Measurements from ENCODE around the gene STK31.
"Not testable (repeated sequence)": the region's sequence is repeated elsewhere in the genome, so short reads cannot be mapped to it uniquely, and the experiment has no call there.

STK31 gene, protein sequence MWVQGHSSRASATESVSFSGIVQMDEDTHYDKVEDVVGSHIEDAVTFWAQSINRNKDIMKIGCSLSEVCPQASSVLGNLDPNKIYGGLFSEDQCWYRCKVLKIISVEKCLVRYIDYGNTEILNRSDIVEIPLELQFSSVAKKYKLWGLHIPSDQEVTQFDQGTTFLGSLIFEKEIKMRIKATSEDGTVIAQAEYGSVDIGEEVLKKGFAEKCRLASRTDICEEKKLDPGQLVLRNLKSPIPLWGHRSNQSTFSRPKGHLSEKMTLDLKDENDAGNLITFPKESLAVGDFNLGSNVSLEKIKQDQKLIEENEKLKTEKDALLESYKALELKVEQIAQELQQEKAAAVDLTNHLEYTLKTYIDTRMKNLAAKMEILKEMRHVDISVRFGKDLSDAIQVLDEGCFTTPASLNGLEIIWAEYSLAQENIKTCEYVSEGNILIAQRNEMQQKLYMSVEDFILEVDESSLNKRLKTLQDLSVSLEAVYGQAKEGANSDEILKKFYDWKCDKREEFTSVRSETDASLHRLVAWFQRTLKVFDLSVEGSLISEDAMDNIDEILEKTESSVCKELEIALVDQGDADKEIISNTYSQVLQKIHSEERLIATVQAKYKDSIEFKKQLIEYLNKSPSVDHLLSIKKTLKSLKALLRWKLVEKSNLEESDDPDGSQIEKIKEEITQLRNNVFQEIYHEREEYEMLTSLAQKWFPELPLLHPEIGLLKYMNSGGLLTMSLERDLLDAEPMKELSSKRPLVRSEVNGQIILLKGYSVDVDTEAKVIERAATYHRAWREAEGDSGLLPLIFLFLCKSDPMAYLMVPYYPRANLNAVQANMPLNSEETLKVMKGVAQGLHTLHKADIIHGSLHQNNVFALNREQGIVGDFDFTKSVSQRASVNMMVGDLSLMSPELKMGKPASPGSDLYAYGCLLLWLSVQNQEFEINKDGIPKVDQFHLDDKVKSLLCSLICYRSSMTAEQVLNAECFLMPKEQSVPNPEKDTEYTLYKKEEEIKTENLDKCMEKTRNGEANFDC

DNA sequence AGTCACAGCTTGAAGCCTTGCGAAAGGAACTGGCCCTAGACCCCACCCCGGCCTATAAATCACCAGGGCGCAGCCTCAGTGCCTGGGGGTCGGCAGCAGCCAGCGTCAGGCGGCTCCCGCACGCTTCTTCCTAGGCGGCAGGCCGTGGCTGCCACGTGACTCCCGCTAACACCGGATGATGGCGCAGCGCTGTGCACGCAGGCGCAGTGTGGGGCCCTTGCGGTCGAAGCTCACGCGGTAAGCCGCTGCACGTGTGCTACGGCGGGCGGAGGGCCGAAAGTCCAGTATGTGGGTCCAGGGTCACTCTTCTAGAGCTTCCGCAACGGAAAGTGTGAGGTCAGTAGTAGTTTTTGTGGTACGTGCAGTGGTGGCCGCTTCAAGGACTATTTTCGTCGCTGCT, at the start of gene STK31:
TSS of gene STK31 (plus strand) at position 220 of the 400 bp plus-strand sequence. CDS start at position 287, 67 bp downstream.
- DNase-seq (ENCODE audit: low read depth): no peak

DNA sequence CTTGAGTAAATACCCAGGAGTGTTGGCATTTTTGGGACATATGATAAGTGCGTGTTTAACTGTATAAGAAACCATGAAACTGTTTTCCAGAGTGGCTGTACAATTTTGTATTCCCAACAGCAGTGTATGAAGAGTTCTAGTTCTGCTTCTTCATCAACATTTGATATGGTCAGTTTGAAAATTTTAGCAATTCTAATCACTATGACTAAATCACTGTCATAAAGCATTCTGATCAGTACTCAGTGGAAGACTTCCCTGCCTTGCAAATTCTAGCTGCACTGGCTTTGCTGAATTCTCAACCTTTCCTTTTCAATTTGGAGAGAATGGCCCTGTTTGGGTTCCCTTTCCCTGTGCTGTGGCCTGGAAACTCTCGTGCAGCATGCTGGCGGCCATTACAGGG, 48.6 kb upstream of the STK31 start:
- no peak for DNase-seq (ENCODE audit: low read depth)

DNA sequence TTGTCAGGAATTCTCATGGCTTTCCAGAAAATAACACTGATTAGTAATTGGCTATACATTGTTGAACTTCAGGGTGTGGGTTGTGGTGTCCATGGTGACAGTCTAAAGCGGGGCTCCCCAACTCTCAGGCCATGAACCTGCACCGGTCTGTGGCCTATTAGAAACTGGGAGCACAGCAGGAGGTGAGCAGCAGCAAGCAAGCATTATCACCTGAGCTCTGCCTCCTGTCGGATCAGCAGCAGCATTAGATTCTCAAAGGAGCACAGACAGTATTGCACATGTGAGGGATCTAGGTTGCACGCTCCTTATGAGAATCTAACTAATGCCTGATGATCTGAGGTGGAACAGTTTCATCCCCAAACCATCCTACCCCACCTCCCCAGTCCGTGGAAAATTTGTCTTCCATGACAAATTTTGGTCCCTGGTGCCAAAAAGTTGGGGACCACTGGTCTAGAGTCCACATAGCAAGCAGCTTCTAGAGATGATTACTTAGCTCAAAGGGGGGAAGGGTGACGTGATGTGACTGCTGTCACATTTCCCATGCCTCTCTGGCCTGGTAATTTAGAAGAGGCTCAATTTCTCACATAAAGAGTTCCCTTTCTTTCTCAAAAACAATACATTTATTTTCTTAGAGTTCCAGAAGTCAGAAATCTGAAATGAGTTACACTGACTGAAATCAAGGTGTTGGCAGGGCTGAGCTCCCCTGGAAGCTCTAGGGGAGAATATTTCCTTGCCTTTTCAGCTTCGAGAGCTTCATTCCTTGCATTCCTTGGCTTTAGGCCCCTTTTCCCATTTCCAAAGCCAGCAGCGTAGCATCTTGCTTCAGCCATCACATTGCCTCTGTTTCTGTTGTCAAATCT, 47.7 kb upstream of the STK31 start:
- no peak for DNase-seq (ENCODE audit: low read depth)

DNA sequence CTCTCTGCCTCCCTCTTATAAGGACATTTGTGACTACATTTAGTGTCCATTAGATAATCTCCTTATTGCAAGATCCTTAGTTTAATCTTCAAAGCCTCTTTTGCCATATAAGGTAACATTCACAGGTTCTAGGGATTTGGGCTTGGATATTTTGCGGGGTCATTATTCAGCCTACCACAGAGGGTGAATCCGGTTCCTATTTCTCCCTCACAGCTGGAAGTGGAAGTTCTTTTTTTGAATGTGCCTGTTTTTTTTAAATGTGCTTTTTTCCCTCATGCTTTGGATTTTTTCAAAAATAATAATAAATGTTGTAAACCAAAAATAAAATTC, 47.1 kb upstream of the STK31 start:
- no peak for DNase-seq (ENCODE audit: low read depth)

DNA sequence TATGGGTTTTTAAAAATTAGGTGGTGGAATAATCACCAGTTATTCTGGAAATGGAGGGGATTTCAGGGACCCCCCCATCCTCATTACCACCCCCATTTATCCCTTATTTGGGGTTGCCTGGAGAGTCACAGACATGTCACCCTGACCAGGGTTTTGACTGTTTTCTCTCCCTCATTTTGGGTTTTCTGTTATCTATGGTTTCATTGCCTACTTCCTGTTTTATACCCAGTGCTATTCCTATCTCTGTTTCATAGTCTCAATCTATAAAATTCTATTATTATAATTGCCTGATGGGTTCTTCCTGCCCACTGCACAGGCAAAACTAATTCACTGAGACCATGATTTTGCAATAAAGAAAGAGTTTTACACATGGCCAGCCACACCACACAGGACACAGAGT, 45.9 kb upstream of the STK31 start:
- DNase-seq (ENCODE audit: low read depth): no peak

DNA sequence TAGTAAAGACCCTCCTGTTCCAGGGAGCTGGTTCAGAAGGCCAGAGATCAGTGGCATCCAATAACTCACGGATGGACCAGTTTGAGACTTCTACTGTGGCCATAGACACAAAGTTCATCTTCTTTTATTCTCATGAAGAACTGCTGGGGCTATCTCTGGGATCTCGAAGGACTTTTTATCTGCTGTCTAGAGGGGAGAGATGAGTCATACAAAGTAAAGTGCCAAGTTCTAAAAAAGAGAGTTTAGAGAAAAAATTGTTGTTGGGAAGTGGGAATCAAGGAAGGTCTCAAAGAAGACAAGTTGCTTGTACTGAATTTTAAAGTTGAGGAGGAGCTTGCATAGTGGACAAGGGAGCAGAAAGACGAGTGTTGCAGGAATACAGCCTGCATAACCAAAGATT, 38.0 kb upstream of the STK31 start:
- no peak for DNase-seq (ENCODE audit: low read depth)

DNA sequence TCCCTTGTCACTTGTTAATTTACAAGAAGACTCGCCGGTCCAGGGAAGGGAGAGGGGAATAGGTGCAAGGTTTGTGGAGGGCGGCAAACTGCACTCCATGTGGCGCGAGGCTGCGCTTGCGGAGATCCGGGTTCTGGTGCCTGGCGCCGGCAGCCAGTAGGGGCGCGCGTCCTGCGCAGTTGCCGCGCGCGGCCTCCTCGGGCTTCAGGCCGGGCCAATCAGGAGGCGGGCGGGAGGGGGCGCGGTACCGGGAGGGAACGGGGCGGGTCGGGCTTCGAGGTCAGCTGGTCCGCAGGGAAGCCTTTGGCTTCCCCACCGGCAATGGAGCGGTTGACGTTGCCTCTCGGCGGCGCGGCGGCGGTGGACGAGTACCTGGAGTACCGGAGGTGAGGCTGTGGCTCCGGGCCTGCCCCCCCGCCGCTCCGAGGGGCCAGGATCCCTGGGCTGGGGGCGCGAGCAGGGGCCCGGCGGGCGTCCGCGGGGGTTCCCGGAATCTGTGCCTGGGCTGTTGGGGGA, 30.1 kb upstream of the STK31 start, which contains the start of gene FAM221A:
TSS of gene FAM221A (plus strand) at position 302 of the 516 bp plus-strand sequence. CDS start at position 322, 20 bp downstream.
- DNase-seq (ENCODE audit: low read depth): peak; percentile 51

DNA sequence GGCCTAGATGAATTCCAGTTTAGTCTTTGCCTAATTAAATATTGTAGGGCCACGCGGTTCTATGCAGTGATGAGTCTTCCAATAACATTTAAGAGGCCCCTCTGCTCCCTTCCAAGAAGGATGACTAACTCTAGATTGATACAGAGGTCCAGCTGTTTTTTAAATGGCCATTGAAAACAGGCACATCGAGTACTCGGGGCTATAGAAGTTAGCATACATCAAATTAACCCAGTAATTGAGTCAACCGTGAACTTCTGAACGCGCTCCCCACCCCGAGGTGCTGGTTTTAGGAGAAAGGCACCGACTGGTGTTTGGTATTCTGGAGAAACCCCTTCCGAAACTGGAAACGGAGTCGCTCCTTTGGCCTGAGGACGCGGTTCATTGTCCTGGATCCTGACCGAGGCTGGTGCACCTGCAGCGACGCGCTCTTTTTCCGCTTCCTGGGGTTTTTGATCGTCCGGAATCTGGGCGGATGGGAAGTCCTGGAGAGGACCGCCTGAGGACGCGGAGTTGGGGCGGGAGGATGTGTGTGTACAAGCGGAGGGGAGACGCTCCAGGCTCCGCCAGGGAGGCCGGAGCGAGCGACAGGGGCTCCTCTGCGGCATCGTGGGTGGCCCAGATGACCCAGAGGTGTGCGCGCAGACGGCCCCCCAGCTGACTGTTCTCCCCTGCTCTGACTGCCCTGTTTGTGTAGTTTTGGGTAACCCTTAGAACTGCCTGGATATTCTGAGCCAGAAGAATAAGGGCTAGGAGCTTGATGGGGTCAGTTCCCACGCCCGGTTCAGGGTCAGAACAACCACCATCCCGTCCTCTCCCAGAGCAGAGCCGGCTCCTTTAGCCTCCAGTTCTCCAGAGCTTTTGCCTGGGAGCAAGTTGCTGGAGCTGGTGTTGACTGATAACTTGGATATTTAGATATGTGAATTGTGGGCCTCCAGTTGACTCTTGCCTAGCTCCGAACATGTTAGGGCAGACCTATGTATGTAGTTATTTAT, 29.3 kb upstream of the STK31 start:
- no peak for DNase-seq (ENCODE audit: low read depth)

DNA sequence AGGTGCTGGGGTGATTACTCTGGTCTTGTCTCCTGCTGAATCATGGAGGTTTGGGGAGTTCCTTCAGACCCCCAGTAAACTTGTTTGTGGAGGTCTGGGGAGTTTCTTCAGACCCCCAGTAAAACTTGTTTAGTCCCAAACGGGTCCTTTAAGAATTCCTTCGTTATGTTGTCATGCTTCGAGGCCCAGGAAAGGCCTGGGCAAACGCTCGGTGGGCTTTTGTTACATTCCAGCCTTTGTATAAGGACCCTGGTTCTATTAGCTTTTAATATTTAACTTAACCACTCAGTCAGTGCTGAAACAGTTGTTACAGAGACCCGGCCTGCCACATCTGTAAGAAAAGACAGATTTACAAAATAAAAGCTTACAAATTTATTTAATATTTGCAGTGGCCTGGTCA, 26.0 kb upstream of the STK31 start:
- DNase-seq (ENCODE audit: low read depth): not testable (repeated sequence)

DNA sequence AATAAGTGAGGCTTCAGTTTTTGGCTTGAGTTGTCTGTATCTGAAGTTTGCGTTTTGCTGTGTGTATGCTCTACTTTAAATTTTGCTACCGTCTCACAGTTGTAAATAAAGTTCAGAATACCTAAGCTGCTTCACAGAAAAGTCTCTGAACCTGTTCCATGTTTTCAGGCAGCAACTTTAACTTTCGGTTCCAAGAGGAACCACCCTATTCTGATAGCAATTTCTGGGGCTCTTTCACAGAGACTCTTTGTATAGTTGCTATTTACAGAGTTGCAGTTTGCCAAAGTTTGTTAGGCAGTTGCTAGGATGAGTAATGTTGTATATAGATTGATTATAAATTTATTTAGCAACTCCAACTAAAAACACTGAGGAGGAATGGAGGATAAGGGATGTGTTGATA, 24.3 kb upstream of the STK31 start:
- no peak for DNase-seq (ENCODE audit: low read depth)

DNA sequence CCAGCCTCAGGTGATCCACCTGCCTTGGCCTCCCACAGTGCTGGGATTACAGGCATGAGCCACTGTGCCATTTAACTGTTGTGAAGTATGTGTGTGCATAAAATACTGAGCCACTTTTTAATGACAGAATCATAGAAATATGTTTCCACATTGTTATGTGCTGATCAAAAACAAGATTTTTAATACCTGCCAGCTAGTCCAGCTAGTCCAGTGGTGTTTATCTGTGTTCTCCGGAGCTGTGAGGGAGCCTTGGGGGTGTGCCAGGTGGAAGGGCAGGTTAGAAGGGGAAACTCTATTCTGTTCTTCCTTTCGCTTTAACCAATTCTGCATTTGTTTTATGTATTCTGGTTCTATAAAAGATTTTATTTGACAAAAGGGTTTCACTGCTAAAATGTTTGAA, 23.0 kb upstream of the STK31 start:
- DNase-seq (ENCODE audit: low read depth): no peak

DNA sequence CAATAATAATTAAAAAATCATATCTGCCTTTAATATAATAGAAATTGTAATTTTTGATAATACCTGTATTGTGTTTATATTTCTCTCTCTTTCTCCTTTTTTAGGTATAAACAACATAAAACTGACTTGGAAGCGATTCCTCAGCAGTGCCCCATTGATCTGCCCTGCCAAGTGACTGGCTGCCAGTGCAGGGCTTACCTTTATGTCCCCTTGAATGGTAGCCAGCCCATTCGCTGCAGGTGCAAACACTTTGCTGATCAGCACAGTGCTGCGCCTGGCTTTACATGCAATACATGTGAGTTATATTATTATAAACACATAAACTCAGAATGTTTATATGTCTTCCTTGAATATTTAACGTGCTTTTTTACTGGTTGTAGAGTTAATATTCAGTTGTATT, 20.9 kb upstream of the STK31 start:
- DNase-seq (ENCODE audit: low read depth): no peak

DNA sequence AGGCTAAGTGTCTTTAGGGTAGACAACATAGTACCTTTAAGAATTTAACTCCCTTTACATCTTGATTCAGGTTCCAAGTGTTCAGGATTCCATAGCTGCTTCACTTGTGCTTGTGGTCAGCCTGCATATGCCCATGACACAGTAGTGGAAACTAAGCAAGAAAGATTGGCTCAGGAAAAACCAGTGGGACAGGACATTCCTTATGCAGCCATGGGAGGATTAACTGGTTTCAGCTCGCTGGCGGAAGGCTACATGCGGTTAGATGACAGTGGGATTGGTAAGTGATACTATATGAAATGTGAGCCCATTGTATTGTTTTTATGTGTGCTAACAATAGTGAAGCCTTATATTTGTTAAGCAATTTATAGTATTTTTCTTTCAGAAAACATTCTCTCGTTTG, 18.7 kb upstream of the STK31 start:
- DNase-seq (ENCODE audit: low read depth): no peak

DNA sequence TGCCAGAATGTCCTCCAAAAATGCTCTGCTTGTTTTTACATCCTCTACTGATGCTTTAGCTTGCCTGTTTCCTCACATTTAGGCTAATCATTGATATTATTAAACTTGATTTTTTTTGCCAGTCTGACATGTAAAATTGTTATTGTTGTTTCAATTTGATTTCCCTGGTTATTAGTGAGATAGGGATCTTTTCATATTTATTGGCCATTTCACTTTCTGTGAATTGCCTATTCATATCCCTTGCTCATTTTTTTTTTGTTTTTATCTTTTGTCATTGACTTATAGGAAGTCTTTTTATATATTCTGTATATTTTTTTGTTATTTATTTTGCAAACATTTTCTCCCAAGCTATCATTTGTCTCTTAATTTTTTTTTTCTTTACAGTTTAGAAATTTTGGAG, 16.8 kb upstream of the STK31 start:
- DNase-seq (ENCODE audit: low read depth): no peak

DNA sequence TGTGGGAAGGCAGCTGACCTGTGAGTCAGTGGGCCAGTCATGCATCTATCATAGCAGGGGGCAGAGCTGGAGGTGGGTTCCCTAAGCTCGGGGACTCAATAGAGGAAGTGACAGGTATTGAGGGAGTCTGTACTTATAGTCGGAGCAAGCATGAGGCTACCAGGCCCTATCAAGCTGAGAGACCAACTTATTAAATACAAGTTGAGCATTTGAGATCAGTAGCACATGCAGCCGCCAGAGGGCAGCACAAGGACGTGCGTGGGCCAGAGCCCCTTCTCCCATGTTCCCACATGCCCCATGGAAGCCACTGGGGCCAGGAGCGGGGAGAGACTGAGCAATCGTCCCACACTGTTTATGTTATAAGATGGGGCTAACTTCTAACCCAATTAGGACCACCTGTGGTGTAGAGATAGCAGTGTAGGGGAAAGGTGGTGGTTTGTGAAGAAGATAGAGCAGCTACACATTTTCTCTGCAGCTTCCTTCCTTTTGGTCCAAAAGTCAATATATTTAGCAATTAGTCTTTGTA, 13.0 kb upstream of the STK31 start:
- no peak for DNase-seq (ENCODE audit: low read depth)

DNA sequence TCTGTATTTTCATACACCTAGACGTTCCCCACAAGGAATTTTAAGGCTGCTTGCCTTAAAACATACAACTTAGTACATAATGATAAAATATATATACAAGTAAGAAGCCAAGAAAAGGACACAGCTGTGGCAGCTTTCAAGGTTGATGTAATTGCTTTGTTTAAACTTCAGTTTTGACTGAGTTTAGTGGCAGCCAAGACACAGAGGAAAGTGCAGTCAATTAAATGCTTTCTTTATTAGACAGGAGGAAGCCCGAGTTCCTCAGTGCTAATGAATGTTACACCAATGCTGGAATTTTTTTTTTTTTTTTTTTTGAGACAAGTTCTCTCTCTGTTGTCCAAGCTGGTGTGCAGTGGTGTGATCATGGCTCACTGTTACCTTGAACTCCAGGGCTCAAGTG, 11.2 kb upstream of the STK31 start:
- no peak for DNase-seq (ENCODE audit: low read depth)

DNA sequence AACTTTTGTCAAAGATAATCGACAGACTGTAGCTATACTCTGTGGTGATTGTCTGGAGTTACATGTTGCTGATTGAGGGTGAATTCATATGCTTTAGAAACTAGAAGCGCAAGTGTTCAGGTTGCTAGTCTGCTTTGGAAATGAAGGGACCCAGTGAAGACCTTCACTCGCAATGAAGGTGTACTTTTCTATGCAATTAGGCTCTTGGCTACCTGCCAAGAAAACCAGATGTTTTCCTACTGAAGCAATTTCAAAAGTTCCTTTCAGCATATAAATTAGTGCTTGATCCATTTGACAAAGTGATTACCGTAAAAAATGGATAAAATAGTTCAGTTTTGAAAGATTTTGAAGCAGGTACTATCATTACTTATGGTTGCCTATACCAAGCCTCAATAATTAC, 10.0 kb upstream of the STK31 start:
- no peak for DNase-seq (ENCODE audit: low read depth)

DNA sequence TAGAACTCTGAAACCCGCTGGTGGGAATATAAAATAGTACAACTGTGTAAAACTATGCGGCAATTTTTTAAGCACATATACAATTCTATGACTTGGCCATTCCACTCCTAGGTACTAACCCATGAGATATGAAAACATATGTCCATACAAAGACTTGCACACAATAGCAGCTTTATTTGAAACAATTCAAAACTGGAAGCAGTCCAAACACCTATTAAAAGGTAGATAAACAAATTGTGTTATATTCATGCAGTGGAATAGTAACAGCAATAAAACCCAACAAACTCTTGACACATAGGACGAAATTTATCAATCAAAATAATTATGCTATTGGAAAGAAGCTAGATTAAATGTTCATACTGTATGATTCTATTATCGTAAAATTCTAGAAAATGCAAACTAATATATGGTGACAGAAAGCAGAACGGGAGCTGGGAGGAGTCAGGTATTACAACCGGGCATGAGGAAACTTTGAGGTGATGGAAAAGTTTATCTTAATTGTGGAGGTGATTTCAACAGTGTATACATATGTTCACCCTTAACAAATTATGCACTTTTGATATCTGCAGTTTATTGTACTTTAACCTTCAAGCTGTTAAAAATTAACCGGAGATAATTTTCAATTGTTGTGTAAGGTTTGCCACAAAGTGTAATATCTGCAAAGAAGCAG, 803 bp upstream of the STK31 start:
- DNase-seq (ENCODE audit: low read depth): no peak

DNA sequence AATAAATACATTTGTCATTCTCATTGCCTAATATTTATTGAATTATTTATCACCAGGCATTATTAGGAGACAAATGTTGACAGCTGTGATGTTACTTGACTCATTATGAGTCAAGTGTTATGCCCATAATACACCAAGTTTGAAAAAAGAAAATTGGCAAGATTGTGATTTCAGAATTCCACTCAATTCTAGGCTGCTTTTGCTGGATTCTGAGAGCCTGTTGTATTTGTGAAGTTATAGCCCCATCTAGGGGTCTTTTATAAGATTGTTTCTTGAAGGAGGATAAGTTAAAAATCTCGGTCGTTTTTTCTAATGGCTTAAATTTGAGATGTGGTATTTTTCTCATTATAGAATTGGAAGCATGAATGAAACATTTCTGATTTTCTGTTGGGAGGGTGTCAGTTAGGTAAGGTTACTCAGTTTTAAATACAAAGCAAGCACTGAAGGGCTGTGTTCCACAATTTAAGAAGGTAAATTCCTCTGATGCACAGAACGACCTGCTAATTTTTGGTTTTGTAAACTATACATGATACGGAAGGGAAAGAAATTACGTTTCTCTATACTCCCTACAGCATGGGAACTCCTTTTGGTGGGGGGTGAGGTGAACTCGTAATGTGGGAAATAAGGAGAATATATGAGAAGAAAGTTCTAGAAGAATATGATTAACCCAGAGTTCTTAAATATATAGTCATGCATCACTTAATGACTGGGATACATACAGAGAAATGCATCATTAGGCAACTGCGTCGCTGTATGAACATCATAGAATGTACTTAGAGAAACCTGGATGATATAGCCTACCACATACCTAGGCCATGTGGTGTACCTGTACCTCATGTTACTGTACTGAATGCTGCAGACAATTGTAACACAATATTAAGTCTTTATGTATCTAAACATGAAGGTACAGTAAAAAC, 2.6 kb downstream of the STK31 start:
- DNase-seq (ENCODE audit: low read depth): no peak

All from stimulated activated CD8-positive, alpha-beta memory T cell treated with anti-CD3 and anti-CD28 coated beads, Interleukin-15, amount 100 ng/mL, for 1 hour (primary cell).